Cardiac muscle cell (in vitro differentiated cells and primary cell): ENCODE results near the gene HSD17B8. TPM values are rescaled to one million over a fixed set of nuclear protein-coding genes. Genes with fewer than 3 reads are reported as not detected.
A peak's percentile ranks its signal among the peaks of the same experiment; 100 is the strongest.

ENCODE experiments used
- DNase-seq, 2 donors: peaks; one replicate each; pipeline versions ENCODE4 v3.0.0 to v3.0.0-alpha.2; 2010 to 2017; ENCODE audit warnings: low read depth in 1 of 2, low spot score in 1 of 2
- H3K27ac ChIP-seq: fragments of 200-600 bp; sonication (generic); 2 replicates; pipeline ENCODE4 v1.5.1; 2016
- H3K27me3 ChIP-seq: fragments of 200-600 bp; sonication (generic); 2 replicates; pipeline ENCODE4 v1.6.0; 2016; ENCODE audit warnings: control low read depth
- H3K36me3 ChIP-seq: fragments of 200-600 bp; sonication (generic); 2 replicates; pipeline ENCODE4 v1.5.1; 2016; ENCODE audit warnings: control low read depth
- H3K4me1 ChIP-seq: fragments of 200-600 bp; sonication (generic); 2 replicates; pipeline ENCODE4 v1.8.1; 2017; ENCODE audit warnings: low read depth, mild to moderate bottlenecking, mixed run types
- H3K4me3 ChIP-seq: fragments of 200-600 bp; sonication (generic); 2 replicates; pipeline ENCODE4 v1.5.1; 2016; ENCODE audit warnings: mild to moderate bottlenecking
- H3K9me3 ChIP-seq: fragments of 200-600 bp; sonication (generic); 2 replicates; pipeline ENCODE4 v1.5.1; 2017; ENCODE audit warnings: low read depth, mild to moderate bottlenecking, control low read depth
- polyA plus RNA-seq: library from polyadenylated mRNA; unstranded; fragments of >200 nt; fragmentation: Nextera tagmentation; extraction: Ambion mirVana; gene quantifications from 2 replicates; pipeline ENCODE4 v1.2.1, GENCODE V29; 2016
- total RNA-seq: library from RNA; depleted of rRNA; stranded (reverse); fragments of >200 nt; gene quantifications from 2 replicates; pipeline ENCODE4 v1.2.3, GENCODE V29; 2016
- TF ChIP-seq, protein P1 (sequence below): IDR thresholded peaks from 2 replicates; pipeline ENCODE4 v1.5.1; 2012; ENCODE audit warnings: low read depth, mild to moderate bottlenecking, low read length

The HSD17B8 gene
- total and polyA plus RNA-seq, 2 experiments from 2014 or later = 45.4 to 47.6 TPM

DNA sequence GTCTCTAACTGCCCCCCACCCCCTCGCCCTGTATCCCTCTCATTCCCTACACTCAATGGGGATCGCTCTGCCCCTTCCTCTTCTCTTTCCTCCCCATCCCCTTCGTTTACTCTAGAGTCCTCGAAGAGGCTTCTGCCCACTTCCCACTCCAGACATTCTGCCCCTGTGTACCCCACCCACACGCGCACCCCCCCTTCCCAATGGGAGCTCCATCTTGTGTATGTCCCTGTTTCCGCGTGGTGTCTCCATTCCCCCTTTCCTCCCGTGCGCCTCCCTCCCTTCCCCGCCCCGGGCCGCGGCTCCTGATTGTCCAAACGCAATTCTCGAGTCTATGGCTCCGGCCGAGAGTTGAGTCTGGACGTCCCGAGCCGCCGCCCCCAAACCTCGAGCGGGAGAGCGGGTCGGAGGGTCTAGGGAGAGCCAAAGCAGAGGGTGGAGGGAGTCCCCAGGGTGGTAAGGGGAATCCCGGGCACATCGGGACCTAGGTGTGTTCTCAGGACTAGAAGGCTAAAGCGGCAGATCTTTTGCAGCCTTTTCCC lies 3.2 kb downstream of the HSD17B8 start:
- TF ChIP-seq, protein P1, sequence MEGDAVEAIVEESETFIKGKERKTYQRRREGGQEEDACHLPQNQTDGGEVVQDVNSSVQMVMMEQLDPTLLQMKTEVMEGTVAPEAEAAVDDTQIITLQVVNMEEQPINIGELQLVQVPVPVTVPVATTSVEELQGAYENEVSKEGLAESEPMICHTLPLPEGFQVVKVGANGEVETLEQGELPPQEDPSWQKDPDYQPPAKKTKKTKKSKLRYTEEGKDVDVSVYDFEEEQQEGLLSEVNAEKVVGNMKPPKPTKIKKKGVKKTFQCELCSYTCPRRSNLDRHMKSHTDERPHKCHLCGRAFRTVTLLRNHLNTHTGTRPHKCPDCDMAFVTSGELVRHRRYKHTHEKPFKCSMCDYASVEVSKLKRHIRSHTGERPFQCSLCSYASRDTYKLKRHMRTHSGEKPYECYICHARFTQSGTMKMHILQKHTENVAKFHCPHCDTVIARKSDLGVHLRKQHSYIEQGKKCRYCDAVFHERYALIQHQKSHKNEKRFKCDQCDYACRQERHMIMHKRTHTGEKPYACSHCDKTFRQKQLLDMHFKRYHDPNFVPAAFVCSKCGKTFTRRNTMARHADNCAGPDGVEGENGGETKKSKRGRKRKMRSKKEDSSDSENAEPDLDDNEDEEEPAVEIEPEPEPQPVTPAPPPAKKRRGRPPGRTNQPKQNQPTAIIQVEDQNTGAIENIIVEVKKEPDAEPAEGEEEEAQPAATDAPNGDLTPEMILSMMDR = no peak
- no peaks in the 10 kb centered on the region for H3K27me3 ChIP-seq
- H3K4me3 ChIP-seq = peak overlapping the region; percentile 72
- no peaks in the 10 kb centered on the region for H3K9me3 ChIP-seq
- H3K36me3 ChIP-seq = peaks cover 8% of the 10 kb centered on the region
- H3K4me1 ChIP-seq = peaks cover 10% of the 10 kb centered on the region
- DNase-seq = peak; percentile 63 to 69
- H3K27ac ChIP-seq = peak overlapping the region; percentile 73

DNA sequence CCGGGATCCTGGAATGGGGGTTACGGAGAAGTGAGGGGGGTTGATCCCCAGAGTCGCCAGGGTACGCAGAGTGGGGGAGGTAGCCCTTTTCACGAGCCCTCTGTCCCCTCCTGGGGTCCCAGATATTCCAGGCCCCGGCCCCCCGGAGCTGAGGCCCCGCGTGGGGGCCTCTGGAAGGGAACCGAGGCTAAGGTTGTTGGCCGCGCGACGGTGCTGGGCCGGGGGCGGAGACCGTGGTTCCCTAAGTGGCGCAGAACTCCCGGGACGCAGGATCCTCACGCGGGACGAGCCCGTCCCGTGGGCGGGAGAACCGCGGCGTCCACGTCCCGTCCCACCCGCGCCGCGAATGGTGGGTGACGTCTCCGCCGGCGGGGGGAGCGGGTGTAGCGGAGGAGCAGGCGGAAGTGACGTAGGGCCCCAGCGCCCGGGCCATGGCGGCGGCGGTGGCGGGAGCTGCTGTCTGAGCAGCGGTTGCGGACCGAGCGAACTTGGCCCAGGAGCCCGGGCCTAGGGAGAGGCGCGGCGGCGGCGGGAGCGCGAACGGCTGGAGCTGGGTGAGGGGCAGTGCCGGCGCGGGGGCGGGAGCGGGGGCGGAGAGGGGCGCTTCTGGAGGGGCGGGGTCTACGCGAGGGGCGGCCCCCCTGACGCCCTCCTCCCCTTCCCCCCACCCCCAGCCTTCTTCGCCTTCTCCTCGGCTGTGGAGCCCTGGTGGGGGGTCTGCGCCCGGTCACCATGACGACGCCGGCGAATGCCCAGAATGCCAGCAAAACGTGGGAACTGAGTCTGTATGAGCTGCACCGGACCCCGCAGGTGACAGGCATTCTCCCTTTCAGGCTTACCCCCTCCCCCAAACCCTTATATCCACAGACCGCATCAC lies 3.9 kb downstream of the HSD17B8 start, which contains the start of gene RING1:
Gene RING1, plus strand, starts transcription at position 410 of the 877 bp plus-strand sequence. Its CDS starts 323 bp downstream, at position 733.
- peak; percentile 84 to 85 for DNase-seq
- H3K27me3 ChIP-seq = no peaks in the 10 kb centered on the region
- peaks cover 12% of the 10 kb centered on the region for H3K4me1 ChIP-seq
- no peaks in the 10 kb centered on the region for H3K9me3 ChIP-seq
- peak within 1 kb of the TSS; percentile 72 for H3K4me3 ChIP-seq
- H3K27ac ChIP-seq = peak within 1 kb of the TSS; percentile 73
- TF ChIP-seq, protein P1 = no peak
- peaks cover 1% of the 10 kb centered on the region for H3K36me3 ChIP-seq

DNA sequence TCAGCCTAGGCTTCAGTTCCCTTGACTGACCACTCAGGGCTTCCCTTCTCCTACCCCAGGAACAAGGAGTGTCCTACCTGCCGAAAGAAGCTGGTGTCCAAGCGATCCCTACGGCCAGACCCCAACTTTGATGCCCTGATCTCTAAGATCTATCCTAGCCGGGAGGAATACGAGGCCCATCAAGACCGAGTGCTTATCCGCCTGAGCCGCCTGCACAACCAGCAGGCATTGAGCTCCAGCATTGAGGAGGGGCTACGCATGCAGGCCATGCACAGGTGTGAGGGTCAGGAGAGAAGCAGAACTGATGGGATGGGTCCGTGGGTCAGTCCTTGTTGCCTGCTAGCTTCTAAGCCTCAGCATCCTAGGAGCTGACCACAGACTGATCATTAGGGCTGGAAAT lies 5.4 kb downstream of the HSD17B8 start:
- TF ChIP-seq, protein P1 = no peak
- Histone ChIP-seq H3K27ac (no peak overlapping the region), H3K4me3 (no peak overlapping the region), H3K4me1 (peaks cover 9% of the 10 kb centered on the region), H3K9me3 (no peaks in the 10 kb centered on the region), H3K36me3 (no peaks in the 10 kb centered on the region), H3K27me3 (no peaks in the 10 kb centered on the region)
- no peak for DNase-seq

DNA sequence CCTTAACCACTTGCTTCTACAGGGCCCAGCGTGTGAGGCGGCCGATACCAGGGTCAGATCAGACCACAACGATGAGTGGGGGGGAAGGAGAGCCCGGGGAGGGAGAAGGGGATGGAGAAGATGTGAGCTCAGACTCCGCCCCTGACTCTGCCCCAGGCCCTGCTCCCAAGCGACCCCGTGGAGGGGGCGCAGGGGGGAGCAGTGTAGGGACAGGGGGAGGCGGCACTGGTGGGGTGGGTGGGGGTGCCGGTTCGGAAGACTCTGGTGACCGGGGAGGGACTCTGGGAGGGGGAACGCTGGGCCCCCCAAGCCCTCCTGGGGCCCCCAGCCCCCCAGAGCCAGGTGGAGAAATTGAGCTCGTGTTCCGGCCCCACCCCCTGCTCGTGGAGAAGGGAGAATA lies 6.7 kb downstream of the HSD17B8 start:
- DNase-seq = no peak
- no peaks in the 10 kb centered on the region for H3K9me3 ChIP-seq
- H3K27ac ChIP-seq = no peak overlapping the region
- no peaks in the 10 kb centered on the region for H3K36me3 ChIP-seq
- H3K27me3 ChIP-seq = no peaks in the 10 kb centered on the region
- peaks cover 18% of the 10 kb centered on the region for H3K4me1 ChIP-seq
- TF ChIP-seq, protein P1 = no peak
- H3K4me3 ChIP-seq = no peak overlapping the region

DNA sequence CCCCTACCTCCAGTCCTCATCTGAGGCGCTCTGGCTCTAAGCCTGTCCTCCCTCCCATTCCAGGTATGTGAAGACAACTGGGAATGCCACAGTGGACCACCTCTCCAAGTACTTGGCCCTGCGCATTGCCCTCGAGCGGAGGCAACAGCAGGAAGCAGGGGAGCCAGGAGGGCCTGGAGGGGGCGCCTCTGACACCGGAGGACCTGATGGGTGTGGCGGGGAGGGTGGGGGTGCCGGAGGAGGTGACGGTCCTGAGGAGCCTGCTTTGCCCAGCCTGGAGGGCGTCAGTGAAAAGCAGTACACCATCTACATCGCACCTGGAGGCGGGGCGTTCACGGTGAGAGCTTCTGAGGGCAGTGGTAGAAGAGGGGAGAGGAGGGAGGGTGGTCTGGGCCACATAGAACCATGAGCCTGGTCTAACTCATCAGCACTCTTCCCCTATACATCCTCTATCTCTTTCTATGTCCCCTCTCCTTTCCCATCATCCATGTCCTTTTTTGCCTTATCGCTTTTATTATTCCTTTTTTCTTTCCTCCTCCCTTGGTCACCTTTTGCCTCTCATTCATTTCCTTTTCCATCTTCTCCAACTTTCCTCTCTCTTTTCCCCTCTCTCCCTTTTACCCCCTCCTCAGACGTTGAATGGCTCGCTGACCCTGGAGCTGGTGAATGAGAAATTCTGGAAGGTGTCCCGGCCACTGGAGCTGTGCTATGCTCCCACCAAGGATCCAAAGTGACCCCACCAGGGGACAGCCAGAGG lies 7.4 kb downstream of the HSD17B8 start:
- H3K4me3 ChIP-seq = no peak overlapping the region

More for the DNA sequence above, 7.4 kb downstream of the HSD17B8 start:
- Histone ChIP-seq H3K4me1 (peaks cover 16% of the 10 kb centered on the region), H3K36me3 (no peaks in the 10 kb centered on the region), H3K9me3 (no peaks in the 10 kb centered on the region), H3K27me3 (no peaks in the 10 kb centered on the region), H3K27ac (no peak overlapping the region)
- TF ChIP-seq, protein P1 = no peak
- DNase-seq = no peak
